ENCODE results near the gene MATN4. TPM values are rescaled to one million over a fixed set of nuclear protein-coding genes. Genes with fewer than 3 reads are reported as not detected.

Gene MATN4
- total RNA-seq, 1 donor from 2014 or later = not detected

- no peaks in the 10 kb centered on the region for H3K9me3 ChIP-seq
- DNase-seq (ENCODE audit: extremely low spot score in 2 of 2) = no peak
- intact Hi-C loops (cut with DNase I) = no loop called here
- no peak overlapping the region for H3K27ac ChIP-seq
- TF ChIP-seq POLR2A (IDR thresholded peaks at IDR 0.05) (no peak), CTCF (IDR thresholded peaks at IDR 0.05) (no peak), POLR2AphosphoS5 (IDR thresholded peaks at IDR 0.05; ENCODE audit: insufficient read depth in 1 of 2, low read depth in 1 of 2) (no peak)
- H3K36me3 ChIP-seq = no peaks in the 10 kb centered on the region
- no peaks in the 10 kb centered on the region for H3K27me3 ChIP-seq
- no peak overlapping the region for H3K4me3 ChIP-seq
- no peaks in the 10 kb centered on the region for H3K4me1 ChIP-seq
Measured at GRCh38 chr20:45282700-45283550, 25.2 kb downstream of the MATN4 start.

DNA sequence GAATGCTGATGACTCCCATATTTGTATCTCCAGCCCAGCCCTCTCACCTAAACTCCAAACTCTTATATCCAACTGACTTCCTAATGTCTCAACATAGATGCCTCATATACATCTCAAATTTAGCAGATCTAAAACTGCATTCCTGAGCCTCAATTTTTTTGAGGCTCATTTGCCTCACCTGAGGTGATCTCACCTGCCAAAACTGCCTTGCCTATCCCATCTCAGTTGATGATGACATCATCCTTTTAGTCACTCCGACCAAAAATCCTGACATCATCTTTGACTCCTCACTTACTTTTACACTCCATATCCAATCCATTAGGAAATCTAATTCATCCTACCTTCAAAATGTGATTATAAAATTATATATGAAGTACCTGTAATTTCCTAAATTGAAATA, 28.1 kb downstream of the MATN4 start:
- intact Hi-C loops (cut with DNase I) = no loop called here
- no peaks in the 10 kb centered on the region for H3K27me3 ChIP-seq
- no peak overlapping the region for H3K27ac ChIP-seq
- H3K4me1 ChIP-seq = no peaks in the 10 kb centered on the region
- H3K36me3 ChIP-seq = no peaks in the 10 kb centered on the region
- no peaks in the 10 kb centered on the region for H3K9me3 ChIP-seq
- no peak for TF ChIP-seq CTCF (IDR thresholded peaks at IDR 0.05)
- TF ChIP-seq POLR2A (IDR thresholded peaks at IDR 0.05) = no peak
- TF ChIP-seq POLR2AphosphoS5 (IDR thresholded peaks at IDR 0.05; ENCODE audit: insufficient read depth in 1 of 2, low read depth in 1 of 2) = no peak
- DNase-seq (ENCODE audit: extremely low spot score in 2 of 2) = no peak
- no peak overlapping the region for H3K4me3 ChIP-seq

GRCh38 chr20:45275338-45275737, 32.8 kb downstream of the MATN4 start:
- DNase-seq (ENCODE audit: extremely low spot score in 2 of 2) = no peak
- intact Hi-C loops (cut with DNase I) = no loop called here
- no peaks in the 10 kb centered on the region for H3K36me3 ChIP-seq
- H3K9me3 ChIP-seq = no peaks in the 10 kb centered on the region
- TF ChIP-seq POLR2AphosphoS5 (IDR thresholded peaks at IDR 0.05; ENCODE audit: insufficient read depth in 1 of 2, low read depth in 1 of 2) (no peak), POLR2A (IDR thresholded peaks at IDR 0.05) (no peak)
- H3K27ac ChIP-seq = no peak overlapping the region
- H3K27me3 ChIP-seq = no peaks in the 10 kb centered on the region
- H3K4me1 ChIP-seq = no peaks in the 10 kb centered on the region
- no peak overlapping the region for H3K4me3 ChIP-seq

GRCh38 chr20:45269754-45270270, 38.3 kb downstream of the MATN4 start:
- no peaks in the 10 kb centered on the region for H3K4me1 ChIP-seq
- no peaks in the 10 kb centered on the region for H3K9me3 ChIP-seq
- no peak overlapping the region for H3K27ac ChIP-seq
- intact Hi-C loops (cut with DNase I) = no loop called here
- no peak overlapping the region for H3K4me3 ChIP-seq
- no peaks in the 10 kb centered on the region for H3K27me3 ChIP-seq
- TF ChIP-seq POLR2AphosphoS5 (IDR thresholded peaks at IDR 0.05; ENCODE audit: insufficient read depth in 1 of 2, low read depth in 1 of 2) = no peak
- TF ChIP-seq CTCF (IDR thresholded peaks at IDR 0.05) = no peak
- no peak for TF ChIP-seq POLR2A (IDR thresholded peaks at IDR 0.05)
- no peaks in the 10 kb centered on the region for H3K36me3 ChIP-seq
- DNase-seq (ENCODE audit: extremely low spot score in 2 of 2) = peak; percentile 28 to 56

DNA sequence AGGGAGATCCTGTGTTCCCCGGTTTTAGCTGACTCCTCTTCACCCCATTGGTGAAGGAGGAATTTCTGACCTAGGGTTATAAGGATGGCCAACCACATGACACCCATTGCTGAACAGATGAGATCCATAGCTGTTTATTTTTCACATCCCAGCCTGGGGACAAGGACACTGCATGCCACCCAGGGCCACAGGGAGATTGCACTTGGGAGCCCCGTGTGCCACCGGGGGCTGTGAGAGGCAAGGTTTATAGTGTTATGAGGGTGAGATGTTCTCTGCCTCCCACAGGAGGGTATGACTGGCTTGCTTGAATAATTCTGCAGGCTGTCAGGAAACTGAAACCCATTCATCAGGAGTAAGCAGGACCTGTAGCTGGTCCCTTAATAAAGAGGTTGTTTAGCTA, 39.0 kb downstream of the MATN4 start:
- no peak overlapping the region for H3K4me3 ChIP-seq
- DNase-seq (ENCODE audit: extremely low spot score in 2 of 2) = peak; percentile 29 to 34
- TF ChIP-seq POLR2AphosphoS5 (IDR thresholded peaks at IDR 0.05; ENCODE audit: insufficient read depth in 1 of 2, low read depth in 1 of 2) (no peak), POLR2A (IDR thresholded peaks at IDR 0.05) (no peak), CTCF (IDR thresholded peaks at IDR 0.05) (no peak)
- intact Hi-C loops (cut with DNase I) = no loop called here
- H3K4me1 ChIP-seq = no peaks in the 10 kb centered on the region
- H3K27me3 ChIP-seq = no peaks in the 10 kb centered on the region
- H3K9me3 ChIP-seq = no peaks in the 10 kb centered on the region
- H3K36me3 ChIP-seq = no peaks in the 10 kb centered on the region
- no peak overlapping the region for H3K27ac ChIP-seq

Data from vagina (tissue), 2 donors.